Fibroblast of villous mesenchyme (primary cell): ENCODE results near the gene SGPL1. TPM values are rescaled to one million over a fixed set of nuclear protein-coding genes. Genes with fewer than 3 reads are reported as not detected.

ENCODE experiments used
- DNase-seq: peaks from one replicate; pipeline ENCODE4 v3.0.0-alpha.2; 2010; ENCODE audit warnings: low read depth
- H3K4me3 ChIP-seq: 2 replicates; pipeline ENCODE4 v1.5.1; 2011; ENCODE audit warnings: low read depth, mild to moderate bottlenecking, low read length
- CTCF ChIP-seq: IDR thresholded peaks from 2 replicates; pipeline ENCODE4 v1.5.1; 2012; ENCODE audit warnings: low read depth, mild to moderate bottlenecking, low read length; ENCODE audit not compliant: insufficient read depth
- total RNA-seq: library from RNA; depleted of rRNA; stranded (reverse); fragments of >200 nt; gene quantifications from 2 replicates; pipeline ENCODE4 v1.2.3, GENCODE V29; 2012

SGPL1 gene
- total RNA-seq, 1 donor, result 54.4 TPM

GRCh38 chr10:70773461-70773860 lies 42.3 kb upstream of the SGPL1 start:
- no peak for TF ChIP-seq CTCF
- H3K4me3 ChIP-seq, result no peak overlapping the region
- DNase-seq, result no peak

GRCh38 chr10:70773965-70774809 lies 41.6 kb upstream of the SGPL1 start:
- H3K4me3 ChIP-seq, result no peak overlapping the region
- TF ChIP-seq CTCF, result no peak
- DNase-seq, result no peak

- TF ChIP-seq CTCF, result no peak
- no peak overlapping the region for H3K4me3 ChIP-seq
- DNase-seq, result no peak
Measured at GRCh38 chr10:70774810-70775678, 40.7 kb upstream of the SGPL1 start.

- no peak for TF ChIP-seq CTCF
- no peak overlapping the region for H3K4me3 ChIP-seq
- no peak for DNase-seq
Measured at GRCh38 chr10:70775679-70776454, 39.9 kb upstream of the SGPL1 start.

- no peak for DNase-seq
- no peak for TF ChIP-seq CTCF
- no peak overlapping the region for H3K4me3 ChIP-seq
Measured at GRCh38 chr10:70776455-70777005, 39.2 kb upstream of the SGPL1 start.
